Stimulated activated CD8-positive, alpha-beta memory T cell treated with anti-CD3 and anti-CD28 coated beads, Interleukin-12 subunit alpha, Interleukin-12 subunit beta, amount 100 ng/mL, for 24 hours (primary cell): Measurements from ENCODE around the gene ZNF705A.
A peak's percentile ranks its signal among the peaks of the same experiment; 100 is the strongest.
"Not testable (repeated sequence)": the region's sequence is repeated elsewhere in the genome, so short reads cannot be mapped to it uniquely, and the experiment has no call there.

Experiments
- DNase-seq: peaks from one replicate; pipeline ENCODE4 v3.0.0-alpha.2; 2020; ENCODE audit errors: extremely low read depth

The ZNF705A gene

GRCh38 chr12:8156845-8157244 is at the start of gene ZNF705A:
Gene ZNF705A, plus strand, starts transcription at chr12:8157015. Its CDS starts 15,611 bp downstream, at chr12:8172626.
- DNase-seq, result no peak

- peak; percentile 30 for DNase-seq
Measured at GRCh38 chr12:8108808-8109398, 47.9 kb upstream of the ZNF705A start.

- DNase-seq, result not testable (repeated sequence)
Measured at GRCh38 chr12:8113117-8113516, 43.7 kb upstream of the ZNF705A start.

- DNase-seq, result no peak
Measured at GRCh38 chr12:8120072-8120713, 36.6 kb upstream of the ZNF705A start.

- DNase-seq, result no peak
Measured at GRCh38 chr12:8123124-8123912, 33.5 kb upstream of the ZNF705A start, which contains the start of gene CLEC4A. Gene CLEC4A, plus strand, starts transcription at chr12:8123617. Its CDS starts 262 bp downstream, at chr12:8123879.

- DNase-seq, result no peak
Measured at GRCh38 chr12:8127138-8127537, 29.7 kb upstream of the ZNF705A start.

GRCh38 chr12:8133636-8134397 is 23.0 kb upstream of the ZNF705A start:
- DNase-seq, result not testable (repeated sequence)

- DNase-seq, result not testable (repeated sequence)
Measured at GRCh38 chr12:8134398-8134930, 22.4 kb upstream of the ZNF705A start.

GRCh38 chr12:8141647-8142046 is 15.2 kb upstream of the ZNF705A start:
- DNase-seq, result not testable (repeated sequence)

GRCh38 chr12:8143261-8143660 is 13.6 kb upstream of the ZNF705A start:
- no peak for DNase-seq

GRCh38 chr12:8145754-8146441 is 10.9 kb upstream of the ZNF705A start:
- no peak for DNase-seq

- no peak for DNase-seq
Measured at GRCh38 chr12:8146442-8146771, 10.4 kb upstream of the ZNF705A start.

GRCh38 chr12:8154526-8154925 is 2.3 kb upstream of the ZNF705A start:
- no peak for DNase-seq

- no peak for DNase-seq
Measured at GRCh38 chr12:8156416-8156815, 399 bp upstream of the ZNF705A start.

GRCh38 chr12:8157484-8158198 is 826 bp downstream of the ZNF705A start:
- DNase-seq, result no peak

- not testable (repeated sequence) for DNase-seq
Measured at GRCh38 chr12:8172911-8173310, 16.1 kb downstream of the ZNF705A start.

- DNase-seq, result peak; percentile 22
Measured at GRCh38 chr12:8179989-8180585, 23.3 kb downstream of the ZNF705A start.

- DNase-seq, result not testable (repeated sequence)
Measured at GRCh38 chr12:8181271-8181670, 24.5 kb downstream of the ZNF705A start.

- DNase-seq, result not testable (repeated sequence)
Measured at GRCh38 chr12:8182923-8183322, 26.1 kb downstream of the ZNF705A start.

- not testable (repeated sequence) for DNase-seq
Measured at GRCh38 chr12:8183346-8183745, 26.5 kb downstream of the ZNF705A start.
